CD4-positive, alpha-beta T cell treated with Interleukin-17A for 4 hours (primary cell): Measurements from ENCODE around the gene STX3.

Experiments used
- DNase-seq: peaks from one replicate; pipeline ENCODE4 v3.0.0-alpha.2; 2020; ENCODE audit warnings: mixed read lengths

STX3 gene

DNA sequence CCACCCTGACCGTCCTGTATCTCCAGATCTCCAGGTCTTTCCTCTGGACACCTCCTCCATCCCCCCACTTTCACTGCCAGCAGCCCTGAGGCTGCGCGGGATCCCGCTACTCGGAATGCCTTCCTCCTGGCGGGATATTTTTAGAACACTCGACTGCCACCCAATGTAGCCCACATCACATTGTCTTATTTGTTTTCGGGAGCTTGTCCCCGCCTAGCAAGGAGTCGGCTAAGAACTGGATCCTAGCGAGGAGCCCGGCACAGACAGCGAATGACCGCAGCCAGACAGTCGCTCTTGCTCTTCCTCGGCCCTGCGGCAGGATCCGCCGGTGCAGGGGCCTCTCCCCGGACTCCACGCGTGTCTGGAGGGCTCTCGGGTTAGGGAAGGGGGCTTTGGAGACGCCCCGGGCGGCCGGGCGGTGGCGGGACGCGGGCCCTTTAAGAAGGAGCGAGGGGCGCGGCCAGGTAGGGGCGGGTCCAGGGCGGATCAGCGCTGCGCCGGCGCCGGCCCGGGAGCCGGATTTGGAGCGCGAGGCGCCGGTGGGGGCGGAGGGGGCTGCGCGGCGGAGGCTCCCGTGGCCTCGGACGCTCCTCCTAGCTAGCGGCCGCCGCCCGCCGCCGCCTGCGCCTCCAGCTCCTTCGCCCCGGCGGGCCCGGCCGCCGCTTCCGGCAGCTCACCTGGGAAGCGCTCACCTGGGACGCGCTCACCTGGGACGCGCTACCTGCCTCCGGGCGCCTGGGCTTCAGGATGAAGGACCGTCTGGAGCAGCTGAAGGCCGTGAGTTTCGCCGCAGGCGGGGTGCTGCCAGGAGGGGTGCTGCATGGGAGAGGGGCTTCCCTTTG is at the start of gene STX3:
STX3 (plus strand) TSS at position 518 of the 842 bp plus-strand sequence; CDS start at position 748, 230 bp downstream.
- peak; percentile 83 for DNase-seq

DNA sequence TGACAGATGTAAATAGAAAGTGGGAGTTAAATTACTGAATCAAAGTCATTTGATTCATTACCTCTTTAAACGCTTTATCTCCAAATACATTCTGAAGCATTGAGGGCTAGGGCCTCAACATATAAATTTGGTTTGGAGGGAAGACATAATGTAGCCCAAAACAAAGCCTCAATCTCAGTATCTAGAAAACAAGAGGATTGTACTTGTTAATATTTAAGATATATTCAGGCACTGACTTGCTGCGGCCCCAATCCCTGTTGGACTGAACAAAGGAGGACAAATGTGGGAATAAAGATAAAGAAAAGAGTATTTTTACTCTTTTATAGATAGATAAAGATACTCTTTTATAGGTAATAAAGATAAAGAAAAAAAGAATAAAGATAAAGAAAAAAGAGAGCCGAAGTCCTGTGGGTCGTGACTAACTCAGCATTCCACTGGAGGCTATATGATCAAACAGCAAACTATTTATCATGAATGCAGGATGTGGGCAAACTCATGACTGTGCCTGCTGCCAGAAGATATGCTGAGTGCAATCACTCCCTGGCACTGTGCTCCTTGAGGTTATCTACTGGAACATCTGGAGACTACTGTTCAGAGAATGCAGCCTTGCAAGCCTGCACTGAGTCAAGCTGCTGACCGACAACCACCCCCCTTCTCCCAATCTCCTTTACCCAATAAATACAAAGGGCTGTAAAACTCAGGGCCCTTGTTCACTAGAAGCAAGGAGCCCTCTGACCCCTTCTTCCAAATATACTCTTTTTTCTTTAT is 48.5 kb upstream of the STX3 start:
- no peak for DNase-seq

DNA sequence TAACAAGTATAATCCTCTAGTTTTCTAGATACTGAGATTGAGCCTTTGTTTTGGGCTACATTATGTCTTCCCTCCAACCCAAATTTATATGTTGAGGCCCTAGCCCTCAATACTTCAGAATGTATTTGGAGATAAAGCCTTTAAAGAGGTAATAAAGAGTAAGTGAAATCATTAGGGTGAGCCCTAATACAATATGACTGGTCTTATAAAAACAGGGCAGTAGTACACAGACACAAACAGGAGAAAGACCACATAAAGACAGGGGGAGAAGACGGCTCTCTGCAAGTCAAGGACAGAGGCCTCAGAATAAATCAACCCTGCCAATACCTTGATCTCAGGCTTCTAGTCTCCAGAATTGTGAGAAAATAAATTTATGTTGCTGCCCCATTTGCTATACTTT is 47.8 kb upstream of the STX3 start:
- no peak for DNase-seq

DNA sequence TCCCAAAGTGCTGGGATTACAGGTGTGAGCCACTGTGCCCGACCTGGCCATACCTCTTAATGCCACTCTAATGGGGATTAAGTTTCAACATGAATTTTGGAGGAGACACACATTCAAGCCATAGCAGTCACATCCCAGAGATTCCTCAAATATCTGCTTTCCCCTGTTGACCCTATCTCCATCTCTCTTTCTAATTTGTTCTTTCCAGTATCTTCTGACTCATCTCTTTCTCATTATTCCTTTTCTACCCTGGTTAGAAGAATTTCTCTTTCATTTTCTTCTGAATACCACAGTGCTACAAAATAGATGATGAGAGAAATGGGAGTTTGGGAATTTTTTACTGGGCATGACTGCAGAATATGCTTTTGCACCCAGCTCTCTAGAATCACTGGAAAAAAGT is 46.6 kb upstream of the STX3 start:
- DNase-seq = no peak

DNA sequence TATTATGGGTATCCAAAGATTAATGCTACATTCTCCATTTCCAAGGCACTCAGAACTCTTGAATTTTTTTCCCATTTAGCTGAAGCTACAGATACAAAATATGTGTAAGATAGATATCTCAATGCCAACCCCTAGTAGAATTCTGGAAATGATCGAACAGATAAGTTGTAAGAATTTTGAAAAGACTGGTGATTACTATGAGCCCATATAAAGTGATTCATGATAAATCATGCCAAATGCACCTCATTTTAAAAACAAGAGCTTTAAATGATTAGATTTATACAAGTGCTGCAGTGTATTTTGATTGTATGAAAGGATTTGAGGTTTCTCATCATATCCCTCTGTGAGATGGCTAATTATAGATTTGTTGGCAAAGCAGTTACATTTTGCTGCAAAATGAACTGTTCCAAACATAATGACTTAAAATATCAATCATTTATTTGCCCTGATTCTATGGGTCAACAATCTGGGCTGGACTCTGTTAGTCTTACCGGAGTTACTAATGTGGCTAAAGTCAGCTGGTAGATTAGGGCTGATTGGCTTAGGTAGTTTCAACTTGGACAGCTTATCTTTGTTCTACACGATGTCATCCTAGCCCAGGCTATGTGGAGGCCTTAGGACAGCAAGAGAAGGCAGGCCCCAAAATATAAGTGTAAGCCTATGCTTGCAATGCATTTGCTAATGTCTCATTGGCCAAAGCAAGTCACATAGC is 44.9 kb upstream of the STX3 start:
- DNase-seq = no peak

DNA sequence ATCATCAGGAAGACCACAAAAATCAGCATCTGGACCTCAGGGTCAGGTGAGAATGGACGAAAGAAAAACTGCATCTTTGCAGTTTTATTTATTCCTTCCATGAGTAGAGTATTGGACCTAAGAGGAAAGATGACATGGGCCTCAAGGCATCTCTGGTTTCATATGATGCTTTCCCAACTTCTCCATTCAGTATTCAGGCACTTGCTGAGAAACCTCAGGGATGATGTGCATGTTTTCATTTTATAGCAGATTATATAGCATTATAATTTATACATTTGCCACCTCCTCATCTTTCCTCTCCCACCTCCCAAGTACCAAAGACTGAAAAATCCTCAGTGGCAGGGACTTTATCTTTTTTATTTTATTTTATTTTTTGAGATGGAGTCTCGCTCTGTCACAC is 41.4 kb upstream of the STX3 start, which contains the start of gene OR10V1:
OR10V1 (minus strand) TSS at position 101 of the 400 bp plus-strand sequence; CDS start at position 101, 0 bp downstream.
- DNase-seq = no peak

DNA sequence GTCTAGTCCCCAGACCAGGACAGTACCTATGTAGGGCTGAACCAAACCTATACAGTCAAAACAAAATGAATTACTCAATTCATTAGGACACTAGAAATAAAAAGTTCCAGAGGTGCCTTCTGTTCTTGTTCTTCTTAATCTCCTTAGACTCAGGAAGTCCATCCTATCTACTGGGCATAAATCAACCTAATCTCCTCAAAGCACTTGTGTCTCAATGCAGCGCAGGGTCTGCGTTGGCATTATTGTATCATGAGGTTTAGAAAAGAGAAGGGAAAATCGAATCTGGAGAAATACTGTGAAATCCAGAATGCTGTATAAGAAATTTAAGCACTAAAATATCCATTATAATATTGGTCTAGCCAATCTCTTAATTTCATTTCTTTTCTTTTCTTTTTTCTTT is 39.1 kb upstream of the STX3 start:
- no peak for DNase-seq

DNA sequence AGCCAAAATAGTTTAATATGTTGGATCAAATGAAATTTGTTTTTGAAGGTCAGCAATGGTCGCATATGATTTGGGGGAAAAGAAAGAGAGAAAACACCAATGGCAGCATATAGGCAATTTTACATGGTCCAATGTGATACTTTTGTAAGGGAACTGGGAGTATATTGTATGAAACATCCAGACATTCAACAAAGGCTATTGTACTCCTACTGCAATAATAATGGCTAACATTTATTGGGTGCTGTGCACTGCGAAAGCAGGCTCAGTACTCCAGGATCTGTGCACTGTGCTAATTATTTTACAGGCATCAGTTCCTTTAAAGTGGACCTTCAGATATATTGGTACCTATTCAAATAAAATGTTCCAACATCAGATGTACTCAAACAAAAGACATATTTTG is 35.6 kb upstream of the STX3 start:
- DNase-seq = no peak

DNA sequence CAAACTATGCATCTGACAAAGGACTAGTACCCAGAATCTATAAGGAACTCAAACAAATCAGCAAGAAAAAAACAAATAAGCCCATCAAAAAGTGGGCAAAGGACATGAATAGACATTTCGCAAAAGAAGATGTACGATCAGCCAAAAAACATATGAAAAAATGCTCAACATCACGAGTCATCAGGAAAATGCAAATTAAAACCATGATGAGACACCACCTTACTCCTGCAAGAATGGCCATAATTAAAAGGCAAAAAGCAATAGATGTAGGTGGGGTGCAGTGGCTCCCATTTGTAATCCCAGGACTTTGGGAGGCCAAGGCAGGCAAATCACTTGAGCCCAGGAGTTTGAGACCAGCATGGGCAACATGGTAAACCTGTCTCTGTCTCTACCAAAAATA is 31.1 kb upstream of the STX3 start:
- DNase-seq = no peak

DNA sequence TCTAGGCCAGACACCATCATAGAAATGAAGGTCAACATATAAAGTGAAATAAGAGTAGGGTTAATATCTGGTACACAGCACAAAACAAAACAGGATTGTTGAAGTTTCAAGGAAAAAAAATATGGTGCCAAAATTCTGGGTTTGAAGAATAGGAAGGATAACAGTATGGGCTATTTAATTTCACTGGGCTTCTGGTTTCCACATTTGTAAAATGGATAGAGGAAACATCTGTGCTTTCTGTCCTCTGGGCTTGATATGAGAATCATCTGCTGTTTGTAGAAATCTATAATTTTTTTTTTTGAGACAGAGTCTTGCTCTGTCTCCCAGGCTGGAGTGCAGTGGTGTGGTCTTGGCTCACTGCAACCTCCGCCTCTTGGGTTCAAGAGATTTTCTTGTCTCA is 27.8 kb upstream of the STX3 start:
- no peak for DNase-seq

DNA sequence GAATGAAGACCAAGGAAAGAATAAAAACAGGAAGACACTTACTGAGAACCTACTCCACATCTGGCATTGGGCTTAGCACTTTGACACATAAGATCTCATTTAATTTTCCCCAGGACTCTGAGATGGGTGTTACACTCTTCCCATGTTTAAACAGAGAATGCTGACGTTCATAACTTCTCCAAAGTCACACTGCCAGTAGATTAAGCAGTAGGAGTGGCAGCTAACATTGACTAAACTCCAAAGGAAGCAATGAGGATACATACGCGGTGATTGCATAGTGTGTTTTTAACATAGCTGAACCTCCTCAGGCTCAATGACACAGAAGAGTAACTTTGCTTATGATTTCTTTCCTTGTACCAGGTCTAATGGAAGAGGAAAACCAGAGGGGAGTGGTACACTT is 27.0 kb upstream of the STX3 start:
- DNase-seq = no peak

DNA sequence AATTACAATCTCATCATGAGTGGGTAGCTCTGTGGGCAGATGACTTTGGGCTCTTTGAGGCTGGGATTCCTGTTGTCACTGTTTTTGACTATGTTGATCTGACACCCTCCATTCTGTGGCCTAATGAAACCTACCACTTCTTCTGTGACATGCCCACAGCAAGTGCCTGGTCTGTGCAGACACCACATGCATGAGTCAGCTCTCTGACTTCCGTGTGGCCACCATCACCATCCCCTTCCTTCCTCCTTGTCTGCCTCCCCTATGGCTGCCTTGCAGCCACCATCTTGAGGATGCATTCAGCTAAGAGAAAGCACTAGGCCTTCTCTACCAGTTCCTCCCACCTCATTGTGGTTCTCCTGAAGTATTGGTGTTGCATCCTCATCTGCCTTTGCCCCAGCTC is 26.3 kb upstream of the STX3 start:
- DNase-seq = peak; percentile 5

DNA sequence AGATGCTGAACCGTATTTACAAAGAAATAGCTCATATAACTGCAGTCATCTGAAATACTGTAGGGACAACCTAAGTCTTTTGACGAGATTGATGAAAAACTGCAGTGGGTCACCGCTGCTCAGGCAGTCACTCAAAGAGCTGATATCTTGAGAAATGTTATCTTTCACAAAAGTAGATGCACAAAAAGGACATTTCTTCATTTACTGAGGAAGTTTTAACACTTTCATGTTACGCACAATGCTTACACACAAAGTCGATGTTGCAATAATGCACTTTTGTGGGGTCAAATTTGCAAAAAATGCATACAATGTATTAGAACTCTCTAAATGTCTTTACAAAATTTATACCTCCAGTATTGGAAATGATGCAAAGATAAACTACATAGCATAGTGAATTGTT is 25.3 kb upstream of the STX3 start:
- DNase-seq = no peak

DNA sequence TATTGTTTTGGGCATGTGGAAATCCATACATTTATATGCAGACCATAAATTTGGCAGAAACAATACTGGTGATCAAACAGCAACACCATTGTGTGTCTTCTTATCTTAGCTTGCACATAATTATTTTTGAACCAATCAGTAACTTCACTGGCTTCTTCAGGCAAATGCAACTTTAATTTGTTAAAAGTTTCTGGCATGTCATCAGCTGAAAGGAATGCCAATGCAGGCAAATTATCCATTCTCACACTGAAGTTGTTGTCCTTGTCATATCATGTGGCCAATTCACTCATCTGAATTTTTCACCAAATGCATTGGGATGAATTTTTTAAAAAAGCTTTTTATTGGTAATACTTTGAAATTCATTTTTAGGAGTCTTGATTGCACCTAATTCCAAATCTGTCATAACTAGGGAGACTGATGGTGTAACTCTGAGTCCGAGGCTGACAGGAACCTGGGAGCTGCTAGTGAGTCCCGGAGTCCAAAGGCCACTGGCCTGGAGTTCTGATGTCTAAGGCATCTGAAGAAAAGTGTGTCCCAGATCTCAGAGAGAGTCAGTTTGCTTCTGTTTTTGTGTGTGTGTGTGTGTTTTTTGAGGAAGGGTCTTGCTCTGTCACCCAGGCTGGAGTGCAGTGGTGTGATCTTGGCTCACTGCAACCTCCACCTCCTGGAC is 24.1 kb upstream of the STX3 start:
- DNase-seq = no peak

DNA sequence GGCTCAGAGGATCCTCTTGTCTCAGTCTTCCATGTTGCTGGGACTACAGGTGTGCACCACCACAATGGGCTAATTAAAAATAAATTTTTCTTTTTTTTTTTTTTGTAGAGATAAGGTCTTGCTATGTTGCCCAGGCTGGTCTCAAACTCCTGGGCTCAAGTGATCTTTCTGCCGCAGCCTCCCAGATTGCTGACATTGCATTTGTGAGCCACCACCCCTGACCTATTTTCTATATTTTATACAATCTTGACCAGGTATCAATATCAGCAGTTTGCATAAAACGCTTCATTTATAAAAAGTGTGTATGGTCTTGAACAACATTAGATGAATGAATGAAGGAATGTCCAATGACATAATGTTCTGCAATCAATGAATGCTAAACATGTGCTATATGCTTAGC is 9.1 kb upstream of the STX3 start:
- DNase-seq = no peak

DNA sequence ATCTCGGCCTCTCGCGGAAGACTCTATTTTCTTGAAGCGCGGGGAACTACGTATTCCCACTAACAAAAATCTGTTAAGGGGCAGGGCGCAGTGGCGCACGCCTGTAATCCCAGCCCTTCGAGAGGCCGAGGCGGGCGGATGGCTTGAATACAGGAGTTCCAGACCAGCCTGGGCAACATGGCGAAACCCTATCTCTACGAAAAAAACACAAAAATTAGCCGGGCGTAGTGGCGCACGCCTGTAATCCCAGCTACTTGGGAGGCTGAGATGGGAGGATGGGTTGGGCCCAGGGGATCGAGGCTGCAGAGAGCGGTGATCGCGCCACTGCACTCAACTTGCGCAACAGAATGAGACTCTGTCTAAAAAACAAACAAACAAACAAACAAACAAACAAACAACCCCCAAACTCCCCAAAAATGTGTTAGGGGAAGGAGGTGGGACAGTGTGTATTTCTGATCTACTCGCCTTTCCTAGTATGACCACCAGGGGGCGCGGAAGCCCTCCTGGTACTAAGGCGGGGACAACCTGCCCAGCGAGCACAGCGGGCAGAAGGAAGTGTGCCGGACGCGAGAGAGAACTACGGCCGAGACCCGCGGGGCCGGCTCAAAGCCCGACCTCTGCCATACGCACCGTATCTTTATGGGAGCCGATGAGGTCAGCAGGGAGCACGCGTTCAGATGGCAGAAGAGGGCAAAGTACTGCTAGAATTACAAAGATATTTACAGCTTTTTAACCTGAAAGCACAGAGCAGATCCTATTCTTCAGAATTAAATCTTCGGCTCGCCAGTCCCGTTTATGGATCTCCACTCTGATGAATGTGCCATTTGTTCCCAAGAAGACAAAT is 1.3 kb upstream of the STX3 start:
- DNase-seq = peak; percentile 88

DNA sequence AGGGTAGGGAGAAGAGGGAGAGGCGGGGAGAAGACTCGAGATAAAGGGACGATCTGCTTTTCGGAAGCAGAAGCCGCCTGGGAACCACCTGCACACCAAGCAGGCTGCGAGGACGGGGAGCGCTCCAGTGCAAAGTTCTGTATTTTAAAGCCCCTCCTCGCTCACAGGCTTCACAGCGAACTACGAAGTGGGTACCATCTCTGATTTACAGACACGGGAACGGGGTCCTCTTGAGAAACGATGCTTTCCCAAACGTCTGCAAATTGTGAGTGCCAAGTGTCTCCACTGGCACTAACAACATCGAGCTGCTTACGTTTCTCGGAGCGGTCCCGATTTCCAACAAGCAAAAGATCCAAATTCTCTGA is 700 bp upstream of the STX3 start:
- peak; percentile 44 for DNase-seq

DNA sequence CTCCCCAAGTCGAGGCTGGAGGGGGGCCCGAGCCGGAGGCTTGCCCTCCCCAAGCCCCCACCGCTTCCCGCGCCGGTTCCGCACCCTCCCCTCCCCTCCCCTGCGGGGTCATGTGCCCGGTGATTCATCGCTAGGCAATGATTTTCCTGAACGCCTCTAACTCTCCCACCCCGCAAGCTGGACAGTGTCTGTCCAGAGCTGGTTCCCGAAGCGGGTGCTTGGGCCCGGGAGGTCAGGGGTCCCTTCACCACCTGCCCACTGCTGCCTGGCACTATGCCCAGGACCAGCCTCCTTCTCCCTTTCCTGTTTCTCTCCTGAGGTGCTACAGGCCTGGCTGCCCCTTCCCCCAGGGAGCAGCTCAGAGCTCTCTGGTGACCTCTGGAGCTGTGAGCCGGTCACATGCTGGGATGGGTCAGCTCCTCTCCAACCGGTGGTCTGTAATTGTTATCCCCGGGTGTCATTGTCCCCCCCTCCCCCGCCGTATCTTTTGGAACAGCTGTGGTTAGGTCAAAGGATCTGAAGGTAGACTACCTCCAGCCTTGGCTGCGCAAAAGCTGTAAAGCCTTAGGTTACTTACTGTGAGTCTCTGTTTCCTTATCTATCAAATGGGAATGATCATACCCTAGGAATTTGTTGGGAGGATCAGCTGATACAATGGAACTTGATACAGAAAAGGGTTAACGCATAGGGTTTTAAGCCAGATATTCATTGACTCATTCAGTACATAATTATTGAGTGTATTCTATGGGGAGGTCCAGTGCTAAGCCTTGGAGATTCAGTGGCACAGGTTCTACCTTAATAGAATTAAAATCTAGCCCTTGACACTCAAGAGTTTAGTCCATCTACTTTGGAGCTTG is 753 bp downstream of the STX3 start:
- peak; percentile 76 for DNase-seq

DNA sequence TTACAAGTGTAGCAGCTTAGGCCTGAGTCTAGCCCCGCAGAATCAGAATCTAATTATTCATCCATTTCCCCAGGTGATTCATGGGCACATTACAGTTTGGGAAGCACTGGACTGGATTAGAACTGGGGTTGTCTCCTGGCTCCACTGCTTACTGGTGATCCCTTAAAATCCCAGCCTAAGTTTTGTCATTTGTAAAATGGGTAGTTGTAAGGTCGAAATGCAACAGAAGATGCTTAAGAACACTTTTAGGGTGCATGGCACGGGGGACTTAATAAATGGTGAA is 1.3 kb downstream of the STX3 start:
- no peak for DNase-seq

DNA sequence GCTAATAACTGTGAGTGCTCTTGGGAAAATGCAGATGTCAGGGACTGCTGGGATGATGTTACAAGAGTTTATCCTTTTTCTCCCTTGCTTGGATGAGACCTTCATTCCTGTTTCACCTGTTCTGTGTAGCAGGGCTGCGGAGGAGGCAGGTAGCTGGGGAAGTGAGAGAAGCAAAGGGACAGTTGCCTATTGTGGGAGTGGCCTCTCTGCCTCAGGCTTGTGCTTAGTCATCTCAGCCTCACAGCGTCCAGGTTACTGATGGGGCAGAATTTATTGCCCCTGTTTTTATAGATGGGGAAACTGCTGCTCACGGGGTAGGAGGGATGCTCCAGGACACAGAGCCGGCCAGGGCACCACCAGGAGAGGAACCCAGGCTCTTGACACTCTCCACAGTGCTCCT is 1.7 kb downstream of the STX3 start:
- no peak for DNase-seq

DNA sequence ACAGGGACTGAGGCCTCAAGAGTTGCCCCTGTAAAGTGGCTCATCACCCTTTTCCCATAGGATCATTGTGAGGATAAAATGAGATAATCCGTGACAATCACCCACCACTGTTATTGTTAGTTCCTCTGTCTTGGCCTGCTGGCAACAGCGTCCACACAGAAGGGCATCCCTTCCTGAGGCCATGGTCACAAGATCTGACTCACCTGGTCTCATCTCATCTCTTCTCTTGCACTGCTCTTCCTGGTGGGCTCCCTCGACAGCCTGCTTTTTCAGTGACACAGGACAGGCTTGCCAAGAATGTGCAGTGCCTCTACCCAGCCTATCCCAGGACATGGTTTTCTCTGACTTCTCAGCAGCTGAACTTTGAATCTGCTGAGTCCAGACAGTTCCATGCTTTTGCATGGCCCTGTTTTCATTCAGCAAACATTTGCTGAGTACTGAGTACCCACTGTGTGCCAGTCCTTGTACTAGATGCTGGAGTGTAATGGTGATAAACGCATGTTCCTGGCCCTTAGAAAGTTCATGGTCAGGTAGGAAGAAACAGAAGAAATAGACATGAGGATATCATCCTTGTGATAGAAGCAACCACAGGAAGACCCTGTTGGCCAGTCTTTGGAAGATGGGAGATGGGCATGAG is 3.3 kb downstream of the STX3 start:
- no peak for DNase-seq
